Medulla oblongata (tissue), 1 donor: ENCODE measurements around the gene RILPL1.
"Not testable (repeated sequence)": the region's sequence is repeated elsewhere in the genome, so short reads cannot be mapped to it uniquely, and the experiment has no call there.

ENCODE experiments used
- DNase-seq: peaks from one replicate; pipeline ENCODE4 v3.0.0-alpha.2; 2015; ENCODE audit errors: extremely low spot score

Gene RILPL1

GRCh38 chr12:123494124-123494851 lies 39.2 kb downstream of the RILPL1 start:
- DNase-seq, result no peak

- peak; percentile 7 for DNase-seq
These were observed 41.0 kb downstream of the RILPL1 start for GRCh38 chr12:123492339-123493039.

GRCh38 chr12:123491481-123491880 lies 42.0 kb downstream of the RILPL1 start:
- no peak for DNase-seq

- no peak for DNase-seq
These were observed 42.5 kb downstream of the RILPL1 start for GRCh38 chr12:123491056-123491455.

GRCh38 chr12:123490089-123490488 lies 43.4 kb downstream of the RILPL1 start:
- no peak for DNase-seq

GRCh38 chr12:123489580-123489979 lies 43.9 kb downstream of the RILPL1 start:
- DNase-seq, result no peak

GRCh38 chr12:123488539-123489230 lies 44.8 kb downstream of the RILPL1 start:
- no peak for DNase-seq

- DNase-seq, result no peak
These were observed 46.1 kb downstream of the RILPL1 start for GRCh38 chr12:123487428-123487827.

GRCh38 chr12:123485756-123486155 lies 47.8 kb downstream of the RILPL1 start:
- no peak for DNase-seq

GRCh38 chr12:123483602-123484248 lies 49.8 kb downstream of the RILPL1 start:
- no peak for DNase-seq

GRCh38 chr12:123482876-123483275 lies 50.6 kb downstream of the RILPL1 start:
- DNase-seq, result peak; percentile 3

GRCh38 chr12:123481251-123481650 lies 52.3 kb downstream of the RILPL1 start:
- DNase-seq, result not testable (repeated sequence)

- peak; percentile 97 for DNase-seq
These were observed 53.9 kb downstream of the RILPL1 start for GRCh38 chr12:123479442-123480180.

- peak; percentile 96 for DNase-seq
These were observed 54.8 kb downstream of the RILPL1 start for GRCh38 chr12:123478762-123479161.

- DNase-seq, result no peak
These were observed 55.5 kb downstream of the RILPL1 start for GRCh38 chr12:123478069-123478468.

- DNase-seq, result no peak
These were observed 58.2 kb downstream of the RILPL1 start for GRCh38 chr12:123475246-123475703.

GRCh38 chr12:123474485-123475245 lies 58.9 kb downstream of the RILPL1 start:
- DNase-seq, result no peak

GRCh38 chr12:123472438-123472849 lies 61.1 kb downstream of the RILPL1 start:
- DNase-seq, result no peak

- no peak for DNase-seq
These were observed 62.0 kb downstream of the RILPL1 start for GRCh38 chr12:123471374-123472068.

- DNase-seq, result no peak
These were observed 63.5 kb downstream of the RILPL1 start for GRCh38 chr12:123469978-123470377.
